ENCODE results near the gene TRIM17.

TRIM17 gene

GRCh38 chr1:228366866-228367741, 49.6 kb downstream of the TRIM17 start:
- peak in 1 of 5 donors; percentile 10 for DNase-seq

GRCh38 chr1:228366062-228366865, 50.4 kb downstream of the TRIM17 start:
- peak in 1 of 5 donors; percentile 7 for DNase-seq

DNA sequence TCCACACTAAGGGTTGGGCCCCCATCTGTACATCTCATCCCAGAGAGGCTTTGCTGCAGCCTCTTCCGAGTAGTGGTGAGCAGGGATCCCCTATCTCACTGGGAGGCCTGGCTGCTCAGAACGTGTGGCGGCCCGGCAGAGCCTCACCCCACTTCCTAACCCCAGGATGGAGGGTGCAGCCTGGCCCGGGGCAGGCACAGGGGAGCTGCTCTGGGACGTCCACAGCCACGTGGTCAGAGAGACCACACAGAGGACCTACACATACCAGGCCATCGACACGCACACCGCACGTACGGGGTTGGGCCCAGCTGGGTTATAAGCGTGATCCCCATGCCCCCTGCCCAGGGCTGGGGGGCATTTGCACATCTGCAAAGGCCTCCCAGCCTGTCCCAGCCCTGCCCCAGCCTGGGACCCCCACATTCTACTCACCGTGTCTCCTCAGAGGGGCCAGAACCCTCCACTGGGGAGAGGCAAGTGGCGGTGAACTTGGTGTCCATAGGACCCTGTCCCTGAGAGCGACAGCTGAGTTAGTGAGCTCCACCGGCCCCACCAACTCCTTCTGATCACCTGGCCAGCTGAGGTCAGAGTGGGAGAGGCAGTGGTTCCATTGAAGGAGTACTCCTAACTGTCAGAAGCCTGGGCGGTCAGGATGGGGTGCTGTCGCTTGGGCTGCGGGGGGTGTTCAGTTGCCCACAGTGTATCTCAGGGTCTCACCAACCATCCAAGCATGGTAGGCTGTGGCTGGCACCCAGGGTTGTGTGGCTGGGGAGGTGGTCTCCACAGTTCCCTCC, 51.2 kb downstream of the TRIM17 start:
- DNase-seq, result no peak

DNA sequence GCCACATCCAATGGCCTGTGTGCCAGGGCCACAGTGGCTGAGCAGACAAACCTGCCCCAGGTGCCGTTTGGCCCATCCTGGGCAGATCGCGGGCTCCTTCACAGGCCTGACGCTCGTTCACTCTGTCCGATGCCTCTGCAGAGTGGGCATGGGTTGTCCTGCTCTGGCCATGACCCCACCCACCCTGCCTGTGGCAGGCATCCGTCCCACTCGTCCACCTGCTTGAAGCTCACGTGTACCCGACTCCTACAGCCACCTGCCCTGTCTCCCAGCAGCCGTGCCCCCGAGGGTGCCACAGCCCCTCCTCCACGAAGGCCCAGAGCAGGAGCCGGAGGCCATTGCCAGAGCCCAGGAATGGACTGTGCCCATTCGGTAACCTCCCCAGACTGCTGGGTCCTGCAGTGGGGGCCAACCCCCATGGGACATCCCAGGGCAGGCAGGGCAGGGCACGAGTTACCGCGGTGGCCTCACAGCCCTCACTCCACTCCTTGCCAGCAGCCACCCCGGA, 51.9 kb downstream of the TRIM17 start:
- no peak for DNase-seq

GRCh38 chr1:228364068-228364705, 52.5 kb downstream of the TRIM17 start:
- no peak for DNase-seq

DNA sequence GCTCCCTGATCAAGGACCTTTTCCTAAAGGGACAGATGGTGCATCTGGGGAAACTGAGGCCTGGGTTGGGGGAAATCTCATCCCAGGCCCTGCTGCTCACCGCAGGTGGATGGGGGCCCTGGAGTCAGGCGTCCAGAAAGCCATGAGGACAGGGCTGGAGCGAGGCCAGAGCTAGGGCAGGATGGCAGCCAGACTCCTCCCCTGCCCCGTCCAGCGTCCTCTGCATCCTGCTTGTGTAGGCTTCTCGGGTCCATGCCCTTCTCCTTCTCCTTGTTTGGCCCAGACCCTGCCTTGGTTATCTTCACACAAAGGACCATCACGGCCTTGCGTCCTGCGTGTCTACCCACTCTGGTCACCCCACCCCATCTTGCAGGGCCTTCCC, 53.0 kb downstream of the TRIM17 start:
- no peak for DNase-seq

DNA sequence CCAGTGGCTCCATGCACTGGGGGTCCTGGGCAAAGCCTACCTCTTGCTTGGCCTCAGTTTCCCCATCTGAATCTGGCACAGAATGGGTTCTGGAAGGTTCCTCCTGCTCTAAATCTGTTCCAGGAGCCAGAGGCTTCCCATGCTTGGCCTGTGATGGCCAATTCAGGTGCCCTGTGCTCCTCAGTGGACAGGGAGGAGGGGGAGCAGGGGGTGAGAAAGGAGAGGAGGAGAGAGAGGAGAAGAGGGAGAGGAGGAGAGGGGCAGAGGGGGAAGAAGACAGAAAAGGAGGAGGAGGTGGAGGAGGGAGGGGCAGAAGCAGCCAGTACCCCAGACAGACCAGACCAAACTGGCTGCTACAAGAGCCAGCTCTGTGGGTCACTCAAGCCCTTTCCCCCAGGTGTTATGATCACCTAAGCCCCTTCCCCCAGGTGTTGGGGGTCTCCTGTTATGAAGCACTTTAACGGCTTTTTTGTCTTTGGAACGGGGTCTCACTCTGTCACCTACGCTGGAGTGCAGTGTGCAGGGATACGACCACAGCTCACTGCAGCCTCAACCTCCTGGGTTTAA, 53.7 kb downstream of the TRIM17 start:
- DNase-seq, result no peak

DNA sequence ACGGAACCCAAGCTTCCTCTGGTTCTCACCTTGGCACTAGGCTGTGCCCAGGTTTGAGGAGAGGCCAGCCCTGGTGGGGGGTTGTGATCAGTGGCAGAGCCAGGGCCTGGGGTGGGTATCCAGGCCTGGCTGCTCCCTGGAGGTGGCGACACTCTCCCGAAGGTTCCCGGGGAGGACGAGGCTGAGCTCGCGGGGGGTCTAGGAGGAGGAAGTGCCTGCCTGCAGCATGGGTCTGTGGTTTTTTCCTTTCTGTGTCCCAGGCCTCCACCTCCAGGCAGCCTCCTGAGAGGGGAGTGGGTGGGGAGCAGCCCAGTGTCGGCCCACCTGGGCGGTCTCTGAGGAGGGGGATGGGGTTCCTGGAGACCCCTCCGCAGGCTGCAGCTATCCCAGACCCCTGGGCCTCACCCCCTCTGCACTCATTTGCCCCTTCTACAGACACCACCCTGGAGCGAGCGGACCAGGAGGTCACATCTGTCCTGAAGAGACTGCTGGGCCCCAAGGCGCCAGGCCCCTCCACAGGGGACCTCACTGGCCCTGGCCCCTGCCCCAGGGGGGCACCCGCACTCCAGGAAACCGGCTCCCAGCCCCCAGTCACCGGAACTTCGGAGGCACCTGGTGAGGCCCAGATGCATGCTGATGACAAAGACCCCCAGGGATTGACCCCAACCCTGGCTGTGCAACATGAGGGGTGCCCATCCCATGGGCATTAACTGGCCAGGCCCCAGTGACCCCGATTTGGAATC, 54.3 kb downstream of the TRIM17 start:
- peak in 1 of 5 donors; percentile 3 for DNase-seq

GRCh38 chr1:228361314-228362140, 55.1 kb downstream of the TRIM17 start:
- peak in 1 of 5 donors; percentile 5 for DNase-seq

DNA sequence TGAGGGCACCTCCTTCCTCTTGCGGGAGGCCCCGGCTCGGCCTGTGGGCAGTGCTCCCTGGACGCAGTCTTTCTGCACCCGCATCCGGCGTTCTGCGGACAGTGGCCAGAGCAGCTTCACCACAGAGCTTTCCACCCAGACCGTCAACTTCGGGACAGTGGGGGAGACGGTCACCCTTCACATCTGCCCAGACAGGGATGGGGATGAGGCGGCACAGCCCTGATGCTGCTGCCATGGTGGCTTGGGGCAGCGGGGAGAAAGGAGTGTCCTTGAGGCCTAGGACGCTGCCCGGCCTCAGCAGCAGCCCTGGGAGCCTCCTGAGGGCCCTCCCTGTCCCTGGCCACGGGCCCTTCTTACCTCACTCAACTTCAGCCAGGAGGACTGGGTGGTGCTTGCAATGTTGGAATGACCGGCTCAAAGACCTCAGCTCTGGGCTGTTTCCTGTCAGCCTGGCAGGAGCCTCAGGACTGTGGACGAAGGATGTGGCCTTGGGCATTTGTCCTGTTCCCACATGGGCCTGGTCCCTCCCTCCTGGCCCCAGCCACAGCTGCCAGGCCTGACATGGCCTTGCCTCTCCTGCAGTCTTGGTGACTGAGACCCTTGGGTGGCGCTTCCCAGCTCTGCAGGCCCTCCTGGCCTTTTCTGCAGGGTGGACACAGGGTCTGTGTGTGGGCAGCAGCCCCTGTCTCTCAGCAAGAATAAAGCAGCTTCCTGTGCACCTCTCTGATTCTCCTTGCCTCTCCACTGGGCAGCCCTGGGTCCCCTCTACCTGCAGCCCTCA, 55.9 kb downstream of the TRIM17 start:
- no peak for DNase-seq

DNA sequence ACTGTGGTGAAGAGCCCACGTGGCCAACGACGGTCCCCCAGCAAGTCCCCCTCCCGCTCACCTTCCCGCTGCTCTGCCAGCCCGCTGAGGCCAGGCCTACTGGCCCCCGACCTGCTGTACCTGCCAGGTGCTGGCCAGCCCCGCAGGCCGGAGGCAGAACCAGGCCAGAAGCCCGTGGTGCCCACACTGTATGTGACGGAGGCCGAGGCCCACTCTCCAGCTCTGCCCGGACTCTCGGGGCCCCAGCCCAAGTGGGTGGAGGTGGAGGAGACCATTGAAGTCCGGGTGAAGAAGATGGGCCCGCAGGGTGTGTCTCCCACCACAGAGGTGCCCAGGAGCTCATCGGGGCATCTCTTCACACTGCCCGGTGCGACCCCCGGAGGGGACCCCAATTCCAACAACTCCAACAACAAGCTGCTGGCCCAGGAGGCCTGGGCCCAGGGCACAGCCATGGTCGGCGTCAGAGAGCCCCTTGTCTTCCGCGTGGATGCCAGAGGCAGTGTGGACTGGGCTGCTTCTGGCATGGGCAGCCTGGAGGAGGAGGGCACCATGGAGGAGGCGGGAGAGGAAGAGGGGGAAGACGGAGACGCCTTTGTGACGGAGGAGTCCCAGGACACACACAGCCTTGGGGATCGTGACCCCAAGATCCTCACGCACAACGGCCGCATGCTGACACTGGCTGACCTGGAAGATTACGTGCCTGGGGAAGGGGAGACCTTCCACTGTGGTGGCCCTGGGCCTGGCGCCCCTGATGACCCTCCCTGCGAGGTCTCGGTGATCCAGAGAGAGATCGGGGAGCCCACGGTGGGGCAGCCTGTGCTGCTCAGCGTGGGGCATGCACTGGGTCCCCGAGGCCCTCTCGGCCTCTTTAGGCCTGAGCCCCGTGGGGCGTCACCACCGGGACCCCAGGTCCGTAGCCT, 56.8 kb downstream of the TRIM17 start:
- no peak for DNase-seq

DNA sequence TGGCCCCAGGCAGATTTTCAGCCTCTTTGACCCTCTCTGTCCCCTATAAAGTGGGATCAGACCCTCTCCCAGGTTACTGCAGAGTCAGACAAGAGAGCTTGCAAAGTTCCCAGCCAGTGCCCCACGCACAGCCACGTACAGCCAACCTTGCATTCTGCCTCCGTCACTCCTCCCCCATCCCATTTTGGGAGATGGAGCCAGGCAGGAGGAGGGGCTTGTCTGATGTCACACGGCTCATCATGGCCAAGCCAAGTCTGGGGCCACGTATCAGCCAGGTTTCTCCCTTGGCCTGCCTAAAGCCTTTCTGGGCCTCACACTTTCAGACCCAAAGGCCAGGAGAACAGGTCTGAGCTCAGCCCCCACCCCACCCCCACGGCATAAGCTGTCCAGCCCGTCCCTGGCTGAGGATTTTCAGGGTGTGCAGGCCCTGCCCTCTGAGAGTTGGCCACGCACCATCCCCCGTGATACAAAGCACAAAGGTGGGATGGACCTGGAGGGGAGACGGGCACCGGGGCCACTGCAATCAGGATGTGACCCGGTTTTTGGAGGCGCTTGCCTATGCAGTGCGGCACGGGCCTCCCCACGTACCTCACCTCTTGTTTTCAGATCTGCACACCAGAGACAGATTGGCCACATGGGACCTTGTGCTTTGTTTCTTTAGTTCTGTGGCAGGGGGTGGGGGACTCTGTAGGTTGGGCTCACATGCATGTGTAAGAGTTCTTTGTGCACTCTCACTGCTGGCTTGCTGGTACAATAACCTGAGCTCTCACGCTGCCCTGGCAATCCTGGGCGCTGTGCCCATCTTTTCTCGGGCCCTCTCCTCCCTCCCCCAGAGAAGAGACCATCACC, 57.7 kb downstream of the TRIM17 start:
- DNase-seq, result no peak

DNA sequence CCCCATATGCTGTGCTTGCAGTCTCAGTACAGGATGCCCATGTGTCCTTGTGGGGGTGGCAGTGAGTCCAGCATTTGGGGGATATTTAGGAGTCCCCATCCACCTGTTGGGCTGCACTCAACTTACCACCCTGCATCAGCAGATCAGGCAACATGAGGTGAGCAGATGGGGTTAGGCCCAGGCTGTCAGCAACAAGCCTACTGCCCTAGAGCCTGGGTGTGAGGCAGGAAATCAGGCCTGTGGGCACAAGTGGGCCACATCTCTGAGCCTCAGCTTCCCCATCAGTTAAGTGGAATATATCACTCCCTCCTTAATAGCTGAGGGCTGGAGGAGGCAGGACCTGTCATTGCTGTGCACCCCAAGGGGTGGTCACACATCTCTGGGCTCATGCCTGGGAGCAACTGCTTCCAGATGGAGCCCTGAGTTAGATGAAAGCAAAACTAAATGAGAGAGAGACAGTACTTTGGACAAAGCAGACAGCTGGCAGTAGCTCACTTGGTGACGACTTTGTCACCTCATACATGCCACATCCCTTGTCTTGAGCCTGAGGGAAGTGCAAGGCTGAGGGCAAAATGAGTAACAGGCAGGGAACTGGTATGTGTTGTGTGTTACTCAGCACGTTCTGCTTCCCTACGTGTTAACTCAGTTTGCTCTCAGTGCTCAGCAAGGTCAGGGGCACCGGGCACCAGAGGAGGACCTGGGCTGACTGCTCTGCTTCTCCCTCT, 58.5 kb downstream of the TRIM17 start:
- no peak for DNase-seq
